ENCODE results near the gene FSCN2.

Gene FSCN2

GRCh38 chr17:81511804-81512561 is 16.2 kb upstream of the FSCN2 start:
- no peak for DNase-seq (ENCODE audit: low read depth in 2 of 3, low spot score in 2 of 3)

GRCh38 chr17:81512562-81513371 is 15.4 kb upstream of the FSCN2 start, which contains the start of gene ACTG1:
TSS of gene ACTG1 (minus strand) at chr17:81512799. CDS start at chr17:81512354, 445 bp downstream.
- DNase-seq (ENCODE audit: low read depth in 2 of 3, low spot score in 2 of 3): peak; percentile 81 to 91 (median 87)

- DNase-seq (ENCODE audit: low read depth in 2 of 3, low spot score in 2 of 3): peak in 2 of 3 experiments; percentile 33 to 58
Measured at GRCh38 chr17:81513372-81513752, 14.8 kb upstream of the FSCN2 start.

GRCh38 chr17:81513753-81514488 is 14.3 kb upstream of the FSCN2 start:
- DNase-seq (ENCODE audit: low read depth in 2 of 3, low spot score in 2 of 3): no peak

GRCh38 chr17:81514489-81514738 is 13.8 kb upstream of the FSCN2 start:
- DNase-seq (ENCODE audit: low read depth in 2 of 3, low spot score in 2 of 3): no peak

- peak in 2 of 3 experiments; percentile 50 to 66 for DNase-seq (ENCODE audit: low read depth in 2 of 3, low spot score in 2 of 3)
Measured at GRCh38 chr17:81514739-81515529, 13.2 kb upstream of the FSCN2 start.

GRCh38 chr17:81515530-81516041 is 12.6 kb upstream of the FSCN2 start:
- DNase-seq (ENCODE audit: low read depth in 2 of 3, low spot score in 2 of 3): no peak

- DNase-seq (ENCODE audit: low read depth in 2 of 3, low spot score in 2 of 3): no peak
Measured at GRCh38 chr17:81516439-81516838, 11.7 kb upstream of the FSCN2 start.

GRCh38 chr17:81517009-81517338 is 11.2 kb upstream of the FSCN2 start:
- DNase-seq (ENCODE audit: low read depth in 2 of 3, low spot score in 2 of 3): no peak

GRCh38 chr17:81517339-81518112 is 10.7 kb upstream of the FSCN2 start:
- DNase-seq (ENCODE audit: low read depth in 2 of 3, low spot score in 2 of 3): no peak

GRCh38 chr17:81518113-81518784 is 9.9 kb upstream of the FSCN2 start:
- DNase-seq (ENCODE audit: low read depth in 2 of 3, low spot score in 2 of 3): no peak

- no peak for DNase-seq (ENCODE audit: low read depth in 2 of 3, low spot score in 2 of 3)
Measured at GRCh38 chr17:81518785-81519283, 9.3 kb upstream of the FSCN2 start.

GRCh38 chr17:81519284-81520020 is 8.7 kb upstream of the FSCN2 start:
- no peak for DNase-seq (ENCODE audit: low read depth in 2 of 3, low spot score in 2 of 3)

GRCh38 chr17:81520021-81520901 is 7.9 kb upstream of the FSCN2 start:
- no peak for DNase-seq (ENCODE audit: low read depth in 2 of 3, low spot score in 2 of 3)

- no peak for DNase-seq (ENCODE audit: low read depth in 2 of 3, low spot score in 2 of 3)
Measured at GRCh38 chr17:81522491-81523401, 5.4 kb upstream of the FSCN2 start.

GRCh38 chr17:81523402-81524038 is 4.7 kb upstream of the FSCN2 start:
- no peak for DNase-seq (ENCODE audit: low read depth in 2 of 3, low spot score in 2 of 3)

All from activated CD8-positive, alpha-beta memory T cell treated with anti-CD3 and anti-CD28 coated beads for 48 hours (primary cell).